AG04450 (cell line): Measurements from ENCODE around the gene VAMP4. TPM values are rescaled to one million over a fixed set of nuclear protein-coding genes. Genes with fewer than 3 reads are reported as not detected.

Experiments used
- CTCF ChIA-PET: fragments of 300-600, 350-600 bp; formaldehyde crosslinking; extraction: SDS; loops from one replicate; lab custom pipeline; 2022; ENCODE audit warnings: antibody characterized with exemption, inconsistent platforms; lab: Charles Lee
- POLR2A ChIA-PET: fragments of 350-600 bp; formaldehyde crosslinking; extraction: SDS; loops from one replicate; lab custom pipeline; 2021; ENCODE audit warnings: antibody characterized with exemption, inconsistent platforms; lab: Yijun Ruan, JAX
- DNase-seq: peaks from one replicate; pipeline ENCODE4 v3.0.0-alpha.2; 2011; ENCODE audit warnings: low read depth, low spot score
- H3K27ac ChIP-seq: one replicate; pipeline ENCODE4 v1.5.1; 2012; ENCODE audit warnings: low read depth, low read length, control low read depth
- H3K27me3 ChIP-seq: one replicate; pipeline ENCODE4 v1.6.0; 2012; ENCODE audit warnings: low read length; ENCODE audit not compliant: control insufficient read depth, insufficient read depth
- H3K4me3 ChIP-seq: 2 replicates; pipeline ENCODE4 v1.5.1; 2011; ENCODE audit warnings: mild to moderate bottlenecking, low read depth, low read length, control low read depth
- H3K9me3 ChIP-seq: 2 replicates; pipeline ENCODE4 v1.5.1; 2012; ENCODE audit warnings: low read length; ENCODE audit not compliant: control insufficient read depth, insufficient read depth
- CTCF ChIP-seq: IDR thresholded peaks from 2 replicates; pipeline ENCODE4 v1.5.1; 2011; ENCODE audit warnings: low read depth, low read length, control low read depth, inconsistent platforms
- polyA plus RNA-seq: library from polyadenylated mRNA; depleted of rRNA; stranded (reverse); fragments of >200 nt; gene quantifications from 2 replicates; pipeline ENCODE4 v1.2.3, GENCODE V29; 2011

VAMP4 gene
- polyA plus RNA-seq, 1 experiment, result 20.8 TPM

DNA sequence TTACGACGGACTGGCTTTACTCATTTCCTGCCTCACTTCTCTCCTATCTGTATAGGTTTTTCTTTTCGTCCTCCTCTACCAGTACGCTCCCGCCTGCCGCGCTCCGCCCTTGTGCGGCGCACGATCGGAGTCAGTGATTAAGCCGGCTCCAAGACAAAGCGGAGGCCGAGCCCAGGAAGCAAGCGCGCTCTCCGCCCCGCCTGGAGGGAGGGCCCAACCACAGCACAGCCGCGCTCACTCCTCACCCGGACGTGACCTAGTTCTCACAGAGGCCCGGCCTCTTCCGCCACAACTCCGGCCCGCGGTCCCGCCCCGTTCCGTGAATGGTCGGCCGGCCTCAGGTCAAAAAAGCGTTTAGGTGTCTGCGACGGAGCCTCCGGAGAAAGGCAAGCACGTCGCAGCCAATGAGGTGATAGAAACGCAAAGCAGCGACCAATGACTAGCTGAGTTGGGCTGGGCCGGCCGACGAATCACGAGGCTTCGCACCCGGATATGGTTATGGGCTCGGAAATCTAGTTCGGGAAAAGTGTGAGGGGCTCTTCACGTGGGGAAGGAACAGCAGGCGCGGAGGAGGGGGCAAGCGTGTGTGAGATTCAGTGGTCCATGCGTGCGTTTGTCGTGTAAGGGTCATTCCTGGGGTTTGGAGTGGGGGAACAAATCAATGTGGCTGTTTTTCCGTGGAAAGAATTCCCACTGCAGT is 39.5 kb upstream of the VAMP4 start, which contains the start of gene METTL13:
METTL13 (plus strand) TSS at position 485 of the 700 bp plus-strand sequence. CDS start 308 bp downstream, outside the sequence.
- ChIA-PET CTCF (interaction anchor here (1.0 to 1.5 kb wide), 5 partner anchors 19 to 204 kb away, joined by 4 to 8 read pairs (median 5); no protein-coding TSS in a partner anchor), POLR2A (interaction anchor here (0.7 to 3.8 kb wide), 3 partner anchors 27 to 751 kb away, joined by 3 to 50 read pairs (median 3); partner anchors contain the start of gene VAMP4)
- no peak for TF ChIP-seq CTCF
- peak within 1 kb of the TSS; percentile 99 for H3K4me3 ChIP-seq
- peak; percentile 98 for DNase-seq
- no peaks in the 10 kb centered on the region for H3K9me3 ChIP-seq
- peak within 1 kb of the TSS; percentile 86 for H3K27ac ChIP-seq
- H3K27me3 ChIP-seq, result no peaks in the 10 kb centered on the region

DNA sequence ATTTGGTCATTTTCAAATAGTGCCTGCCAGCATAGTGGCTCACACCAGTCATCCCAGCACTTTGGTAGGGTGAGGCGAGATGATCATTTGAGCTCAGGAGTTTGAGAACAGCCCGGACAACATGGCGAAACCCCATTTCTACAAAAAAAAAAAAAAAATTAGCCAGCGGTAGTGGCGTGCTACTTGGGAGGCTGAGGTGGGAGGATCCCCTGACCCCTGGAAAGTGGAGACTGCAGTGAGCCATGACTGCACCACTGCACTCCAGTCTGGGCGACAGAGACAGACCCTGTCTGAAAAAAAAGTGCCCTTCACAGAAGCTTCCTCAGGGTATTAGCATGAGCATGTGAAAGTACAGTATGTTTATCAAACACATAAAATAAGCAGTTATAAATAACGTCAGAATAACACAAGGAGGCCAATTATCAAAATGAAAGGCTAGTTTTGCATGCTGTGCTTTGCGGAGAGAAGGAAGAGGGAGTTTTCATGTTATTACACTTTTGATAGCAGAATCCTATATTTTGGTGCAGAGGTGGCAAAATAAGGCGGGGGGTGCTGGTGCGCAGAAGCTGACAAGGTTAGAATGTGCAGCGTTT is 38.8 kb upstream of the VAMP4 start:
- peak overlapping the region; percentile 52 for H3K27ac ChIP-seq
- peak overlapping the region; percentile 49 for H3K4me3 ChIP-seq
- no peaks in the 10 kb centered on the region for H3K9me3 ChIP-seq
- no peaks in the 10 kb centered on the region for H3K27me3 ChIP-seq
- CTCF ChIA-PET, result interaction anchor here (0.6 to 1.5 kb wide), 4 partner anchors 20 to 205 kb away, joined by 3 to 6 read pairs (median 5); no protein-coding TSS in a partner anchor
- no peak for TF ChIP-seq CTCF
- POLR2A ChIA-PET, result interaction anchor here (0.8 to 3.8 kb wide), 2 partner anchors 39 to 752 kb away, joined by 3 to 50 read pairs; partner anchors contain the start of gene VAMP4
- no peak for DNase-seq

DNA sequence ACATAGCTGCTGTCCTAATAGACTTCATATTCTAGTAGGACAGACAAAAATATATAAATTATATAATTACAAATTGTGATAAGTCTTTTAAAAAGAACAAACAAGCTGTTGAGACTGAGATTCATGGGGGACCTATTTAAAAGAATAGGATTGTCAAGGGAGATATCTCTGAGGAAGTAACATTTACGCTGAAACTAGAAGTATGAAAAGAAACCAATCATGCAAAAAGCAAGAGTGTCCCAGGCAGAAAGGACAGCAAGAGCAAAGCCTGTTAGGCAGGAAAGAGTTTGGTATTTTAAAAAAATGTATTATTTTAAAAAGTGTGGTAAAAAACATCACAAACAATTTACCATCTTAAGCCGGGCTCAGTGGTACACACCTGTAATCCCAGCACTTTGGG is 30.4 kb upstream of the VAMP4 start:
- no peak for DNase-seq
- no peak overlapping the region for H3K4me3 ChIP-seq
- no peak for TF ChIP-seq CTCF
- CTCF ChIA-PET, result no interaction called here
- POLR2A ChIA-PET, result no interaction called here
- H3K27ac ChIP-seq, result no peak overlapping the region
- H3K27me3 ChIP-seq, result no peaks in the 10 kb centered on the region
- H3K9me3 ChIP-seq, result no peaks in the 10 kb centered on the region

DNA sequence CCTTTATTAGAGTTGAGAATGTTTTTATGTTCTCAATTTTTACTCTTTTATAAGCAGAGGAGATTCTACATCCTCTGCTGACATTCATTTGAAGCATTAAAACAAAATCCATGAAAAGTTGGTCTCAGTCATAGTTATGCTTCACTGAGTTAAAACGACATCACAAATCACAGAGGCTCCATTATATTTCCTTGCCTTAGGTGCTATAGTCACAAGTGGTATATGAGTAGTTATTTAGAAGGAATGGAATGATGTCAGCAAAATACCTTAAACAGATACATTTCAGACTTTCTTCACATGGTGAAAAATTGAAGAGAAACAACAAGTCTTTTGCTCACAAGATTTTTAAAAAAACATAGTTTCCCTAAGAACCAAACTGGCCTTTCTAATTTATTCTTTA is 27.9 kb upstream of the VAMP4 start:
- CTCF ChIA-PET, result no interaction called here

More for the DNA sequence above, 27.9 kb upstream of the VAMP4 start:
- no peak for TF ChIP-seq CTCF
- no peak overlapping the region for H3K27ac ChIP-seq
- H3K4me3 ChIP-seq, result no peak overlapping the region
- no peaks in the 10 kb centered on the region for H3K9me3 ChIP-seq
- POLR2A ChIA-PET, result no interaction called here
- no peak for DNase-seq
- H3K27me3 ChIP-seq, result no peaks in the 10 kb centered on the region
